ENCODE data around the gene HOXB5.

HOXB5 gene

DNA sequence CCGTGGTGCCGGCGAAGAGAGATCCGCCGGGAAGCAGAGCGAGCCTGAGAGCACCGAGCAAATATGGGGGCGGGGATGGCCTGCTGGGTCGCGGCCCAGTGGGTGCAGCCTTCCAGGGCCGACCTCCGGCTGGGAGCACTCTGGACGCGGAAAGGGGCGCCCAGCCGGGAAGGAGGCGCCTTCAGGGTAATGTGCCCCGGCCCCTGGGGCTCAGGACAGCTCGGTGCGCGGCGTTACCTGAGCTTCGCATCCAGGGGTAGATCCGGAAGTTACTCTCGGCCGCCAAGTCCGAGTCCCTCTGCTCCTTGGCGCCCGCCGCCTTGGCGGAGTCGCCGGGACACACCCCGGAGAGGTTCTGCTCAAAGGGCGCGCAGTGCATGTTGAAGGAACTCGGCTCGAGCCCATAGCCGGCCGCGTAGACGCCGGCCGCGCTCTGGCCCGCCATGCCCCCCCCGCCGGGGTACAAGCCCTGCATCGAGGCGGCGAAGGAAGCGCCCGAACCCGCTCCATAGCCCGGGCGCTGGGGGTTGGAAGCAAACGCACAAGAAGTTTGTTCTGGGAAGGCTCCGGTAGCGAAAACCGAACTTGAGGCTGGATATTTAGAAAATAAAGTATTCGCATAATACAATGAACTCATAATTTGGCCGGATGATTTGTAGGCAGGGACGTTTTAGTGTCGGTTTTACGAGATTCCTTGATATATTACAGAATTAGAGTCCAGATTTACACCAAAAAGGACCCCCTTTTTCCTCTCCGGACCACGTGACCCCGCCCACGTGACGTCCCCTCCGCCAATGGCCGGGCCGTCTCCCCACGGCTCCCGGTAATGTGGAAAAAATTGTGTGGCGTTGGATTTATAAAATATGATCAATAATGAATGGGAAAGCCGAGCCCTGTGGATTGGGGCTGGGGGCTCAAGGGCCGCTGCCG lies 17.0 kb upstream of the HOXB5 start, which contains the start of gene HOXB7:
TSS of gene HOXB7 (minus strand) at position 736 of the 930 bp plus-strand sequence. CDS start at position 637, 99 bp downstream.
- ATAC-seq: no peak
- TF ChIP-seq TSHZ2 (CRISPR knock-in tag; IDR thresholded peaks at IDR 0.05): no peak
- TF ChIP-seq, protein P1, sequence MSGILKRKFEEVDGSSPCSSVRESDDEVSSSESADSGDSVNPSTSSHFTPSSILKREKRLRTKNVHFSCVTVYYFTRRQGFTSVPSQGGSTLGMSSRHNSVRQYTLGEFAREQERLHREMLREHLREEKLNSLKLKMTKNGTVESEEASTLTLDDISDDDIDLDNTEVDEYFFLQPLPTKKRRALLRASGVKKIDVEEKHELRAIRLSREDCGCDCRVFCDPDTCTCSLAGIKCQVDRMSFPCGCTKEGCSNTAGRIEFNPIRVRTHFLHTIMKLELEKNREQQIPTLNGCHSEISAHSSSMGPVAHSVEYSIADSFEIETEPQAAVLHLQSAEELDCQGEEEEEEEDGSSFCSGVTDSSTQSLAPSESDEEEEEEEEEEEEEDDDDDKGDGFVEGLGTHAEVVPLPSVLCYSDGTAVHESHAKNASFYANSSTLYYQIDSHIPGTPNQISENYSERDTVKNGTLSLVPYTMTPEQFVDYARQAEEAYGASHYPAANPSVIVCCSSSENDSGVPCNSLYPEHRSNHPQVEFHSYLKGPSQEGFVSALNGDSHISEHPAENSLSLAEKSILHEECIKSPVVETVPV (CRISPR knock-in tag; IDR thresholded peaks at IDR 0.05): no peak
- no peak for TF ChIP-seq OSR1 (CRISPR knock-in tag; IDR thresholded peaks at IDR 0.05)
- no peak for TF ChIP-seq ISL1 (CRISPR knock-in tag; IDR thresholded peaks at IDR 0.05)
- no peak for TF ChIP-seq ZNF8 (CRISPR knock-in tag; IDR thresholded peaks at IDR 0.05)
- no peak for TF ChIP-seq ZFP30 (CRISPR knock-in tag; IDR thresholded peaks at IDR 0.05)
- TF ChIP-seq ZNF565 (CRISPR knock-in tag; conservative IDR thresholded peaks at IDR 0.05; ENCODE audit: low read depth): no peak
- TF ChIP-seq, protein P2, sequence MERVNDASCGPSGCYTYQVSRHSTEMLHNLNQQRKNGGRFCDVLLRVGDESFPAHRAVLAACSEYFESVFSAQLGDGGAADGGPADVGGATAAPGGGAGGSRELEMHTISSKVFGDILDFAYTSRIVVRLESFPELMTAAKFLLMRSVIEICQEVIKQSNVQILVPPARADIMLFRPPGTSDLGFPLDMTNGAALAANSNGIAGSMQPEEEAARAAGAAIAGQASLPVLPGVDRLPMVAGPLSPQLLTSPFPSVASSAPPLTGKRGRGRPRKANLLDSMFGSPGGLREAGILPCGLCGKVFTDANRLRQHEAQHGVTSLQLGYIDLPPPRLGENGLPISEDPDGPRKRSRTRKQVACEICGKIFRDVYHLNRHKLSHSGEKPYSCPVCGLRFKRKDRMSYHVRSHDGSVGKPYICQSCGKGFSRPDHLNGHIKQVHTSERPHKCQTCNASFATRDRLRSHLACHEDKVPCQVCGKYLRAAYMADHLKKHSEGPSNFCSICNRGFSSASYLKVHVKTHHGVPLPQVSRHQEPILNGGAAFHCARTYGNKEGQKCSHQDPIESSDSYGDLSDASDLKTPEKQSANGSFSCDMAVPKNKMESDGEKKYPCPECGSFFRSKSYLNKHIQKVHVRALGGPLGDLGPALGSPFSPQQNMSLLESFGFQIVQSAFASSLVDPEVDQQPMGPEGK (CRISPR knock-in tag; IDR thresholded peaks at IDR 0.05; ENCODE audit: borderline replicate concordance): no peak
- TF ChIP-seq BACH2 (CRISPR knock-in tag; IDR thresholded peaks at IDR 0.05; ENCODE audit: borderline replicate concordance): no peak

- TF ChIP-seq GLIS3 (CRISPR knock-in tag; IDR thresholded peaks at IDR 0.05) (no peak), SNAI2 (CRISPR knock-in tag; IDR thresholded peaks at IDR 0.05) (no peak), CREB5 (CRISPR knock-in tag; IDR thresholded peaks at IDR 0.05; ENCODE audit: low read depth) (no peak)
- TF ChIP-seq, protein P1 (CRISPR knock-in tag; IDR thresholded peaks at IDR 0.05): no peak
- no peak for ATAC-seq
Measured at GRCh38 chr17:48609759-48610281, 16.2 kb upstream of the HOXB5 start.

DNA sequence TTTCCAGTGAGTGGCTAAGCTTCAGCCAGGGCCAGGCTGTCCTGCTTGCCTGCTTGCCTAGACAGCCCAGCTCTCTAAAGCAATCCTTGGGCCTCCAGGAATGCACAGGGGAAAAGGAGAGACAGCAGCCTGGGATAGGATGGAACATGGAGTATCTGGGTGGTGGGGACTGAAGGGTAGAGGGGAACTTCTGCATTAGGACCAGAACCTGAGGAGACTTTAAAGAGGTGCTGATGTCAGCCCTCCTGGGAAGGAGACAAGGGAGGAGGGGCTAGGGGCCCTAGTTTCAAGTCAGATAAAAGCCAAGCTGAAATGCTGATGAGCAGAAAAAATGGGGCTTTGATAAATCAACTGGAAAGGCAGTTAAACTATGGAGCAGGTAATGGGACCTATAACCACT lies 15.5 kb upstream of the HOXB5 start:
- ATAC-seq: no peak
- TF ChIP-seq GLIS3 (CRISPR knock-in tag; IDR thresholded peaks at IDR 0.05) (no peak), TOX (CRISPR knock-in tag; IDR thresholded peaks at IDR 0.05; ENCODE audit: borderline replicate concordance) (no peak), RARB (CRISPR knock-in tag; IDR thresholded peaks at IDR 0.05) (no peak), ESRRG (CRISPR knock-in tag; IDR thresholded peaks at IDR 0.05) (no peak), CSDC2 (CRISPR knock-in tag; IDR thresholded peaks at IDR 0.05) (no peak), TCF4 (CRISPR knock-in tag; IDR thresholded peaks at IDR 0.05; ENCODE audit: borderline replicate concordance) (no peak), TSHZ2 (CRISPR knock-in tag; IDR thresholded peaks at IDR 0.05) (no peak), PPARA (CRISPR knock-in tag; IDR thresholded peaks at IDR 0.05; ENCODE audit: borderline replicate concordance) (no peak)
- TF ChIP-seq, protein P2 (CRISPR knock-in tag; IDR thresholded peaks at IDR 0.05; ENCODE audit: borderline replicate concordance): no peak
